K562 (cell line): ENCODE data around the gene EPHB4. TPM values are rescaled to one million over a fixed set of nuclear protein-coding genes. Genes with fewer than 3 reads are reported as not detected.

Experiments used
- HLTF ChIP-seq: fragments of 450-650 bp; IDR thresholded peaks from 2 replicates; pipeline ENCODE4 v1.6.1; 2016
- HOXB6 ChIP-seq: fragments of 250-450 bp; sonication (Bioruptor Pico); IDR thresholded peaks from 2 replicates; pipeline ENCODE4 v1.5.1; 2022; ENCODE audit warnings: mild to moderate bottlenecking, borderline replicate concordance
- ILK ChIP-seq: fragments of 450-650 bp; IDR thresholded peaks from 2 replicates; pipeline ENCODE4 v1.6.1; 2016; ENCODE audit warnings: missing genetic modification characterization, low read depth, mild to moderate bottlenecking, missing compliant biosample characterization, moderate library complexity, borderline replicate concordance
- JUN ChIP-seq, 2 experiments: sonication (generic) in 1 of 2; formaldehyde crosslinking in 1 of 2; IDR thresholded peaks; 2 replicates each; pipeline versions ENCODE4 v1.6.1 to v1.8.0; 2012 to 2022; ENCODE audit warnings: borderline replicate concordance in 2 of 2, mild to moderate bottlenecking in 2 of 2, improper control_type of control experiment in 1 of 2, low read depth in 1 of 2, low read length in 1 of 2, missing genetic modification reagents in 1 of 2
- KDM2B ChIP-seq: fragments of 250-450 bp; sonication (Bioruptor Pico); IDR thresholded peaks from 2 replicates; pipeline ENCODE4 v1.8.0; 2021; ENCODE audit warnings: mild to moderate bottlenecking, moderate library complexity
- KDM5B ChIP-seq: fragments of 200-600 bp; sonication (generic); IDR thresholded peaks from 2 replicates; pipeline ENCODE4 v1.6.1; 2012; ENCODE audit warnings: low read depth, mild to moderate bottlenecking, moderate library complexity, low read length, control low read depth, inconsistent platforms; ENCODE audit not compliant: insufficient replicate concordance
- SIRT6 ChIP-seq: IDR thresholded peaks from one replicate; pipeline ENCODE4 v1.6.1; 2012; ENCODE audit warnings: low read depth, mild to moderate bottlenecking, control low read depth, inconsistent platforms, low read length, moderate library complexity
- U2AF2 ChIP-seq: fragments of 200-400 bp; formaldehyde crosslinking; optimal IDR thresholded peaks from 2 replicates; pipeline ENCODE3; 2017; ENCODE audit warnings: low read depth, mild to moderate bottlenecking, low read length
- ZBTB8A ChIP-seq: fragments of 450-650 bp; IDR thresholded peaks from 2 replicates; pipeline ENCODE4 v1.6.1; 2018; ENCODE audit warnings: mild to moderate bottlenecking, moderate library complexity; ENCODE audit not compliant: partially characterized antibody
- ZNF551 ChIP-seq: fragments of 250-450 bp; sonication (Bioruptor Pico); IDR thresholded peaks from 2 replicates; pipeline ENCODE4 v1.5.0; 2021; ENCODE audit warnings: mild to moderate bottlenecking, moderate library complexity
- ZNF57 ChIP-seq: fragments of 450-650 bp; formaldehyde crosslinking; IDR thresholded peaks from 2 replicates; pipeline ENCODE4 v1.4.0; 2020; ENCODE audit warnings: mild to moderate bottlenecking, moderate library complexity
- polyA plus RNA-seq, 8 experiments: library from polyadenylated mRNA; depleted of rRNA in 4 of 8; stranded (reverse) in 5 of 8; unstranded in 3 of 8; fragments of >200 nt; fragmentation: Nextera tagmentation in 2 of 8; fragmentation: Illumina TruSeq in 1 of 8; extraction: Ambion mirVana in 2 of 8; extraction: Trizol in 1 of 8; gene quantifications; 2 replicates each; pipeline versions ENCODE4 v1.2.1 to v1.2.3, GENCODE V29; 2011 to 2014; ENCODE audit warnings: inconsistent platforms in 1 of 8, missing spikeins in 1 of 8
- total RNA-seq, 7 experiments: library from RNA; depleted of rRNA in 6 of 7; stranded (reverse); fragments of >200 nt in 6 of 7; fragmentation: Illumina TruSeq in 2 of 7; extraction: Trizol in 2 of 7; gene quantifications; 2 replicates each; pipeline versions ENCODE4 v1.2.1 to v1.2.3, GENCODE V29; 2011 to 2021; ENCODE audit warnings: low replicate concordance in 1 of 7
- TF ChIP-seq, protein P1 (sequence below): sonication (generic); formaldehyde crosslinking; IDR thresholded peaks from 2 replicates; pipeline ENCODE4 v1.8.1; 2022; ENCODE audit warnings: missing genetic modification reagents
- TF ChIP-seq, protein P2 (sequence below): fragments of 200-600 bp; sonication (generic); IDR thresholded peaks from one replicate; pipeline ENCODE4 v1.6.1; 2012; ENCODE audit warnings: mild to moderate bottlenecking, low read depth, low read length, inconsistent platforms

EPHB4 gene
- total and polyA plus RNA-seq, 9 of the 15 experiments (the other 6 are each of a cell fraction or from before 2014, with no cell fraction given): 1.2 to 82.1 (median 37.9) TPM

DNA sequence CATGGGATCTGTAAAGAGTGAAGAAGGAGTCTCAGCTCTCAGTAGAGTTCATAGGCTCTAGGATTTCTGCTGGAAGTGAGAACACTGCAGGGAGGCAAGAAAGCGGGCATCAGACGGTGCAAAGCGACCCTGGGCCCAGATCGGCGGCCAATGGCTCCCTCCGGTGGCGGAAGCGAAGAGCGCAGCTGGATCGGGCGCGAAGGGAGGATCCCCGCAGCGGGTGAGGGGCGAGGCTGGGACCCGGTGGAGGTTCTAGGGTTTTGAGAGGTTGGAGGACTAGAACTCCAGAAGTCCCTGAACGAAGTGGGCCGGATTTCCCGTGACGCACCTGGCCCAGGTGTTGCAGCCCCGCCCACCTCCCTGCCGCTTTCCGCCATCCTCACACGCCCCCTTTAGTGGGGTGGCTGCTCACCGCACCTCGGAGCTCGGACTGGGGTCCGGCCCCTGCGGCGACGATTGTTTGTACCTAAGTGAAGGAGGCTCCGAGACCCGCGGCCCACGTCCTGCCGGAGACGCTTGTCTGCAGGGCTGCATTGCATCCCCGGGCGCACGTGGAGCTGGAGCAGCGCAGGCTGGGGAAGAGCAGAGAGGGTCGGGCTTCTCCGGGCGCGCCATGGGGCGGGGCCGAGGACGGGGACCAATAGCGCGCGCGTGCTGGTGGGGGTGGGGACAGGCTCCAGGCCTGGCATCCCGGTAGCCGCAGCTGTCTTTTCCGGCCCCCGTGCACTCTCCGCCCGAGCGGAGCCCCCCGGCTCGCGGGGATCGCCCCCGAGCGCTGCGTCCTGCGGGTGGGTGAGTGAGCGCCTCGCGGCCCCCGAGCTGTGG, 24.9 kb upstream of the EPHB4 start, which contains the start of gene SLC12A9 (continued):
- TF ChIP-seq, protein P1, sequence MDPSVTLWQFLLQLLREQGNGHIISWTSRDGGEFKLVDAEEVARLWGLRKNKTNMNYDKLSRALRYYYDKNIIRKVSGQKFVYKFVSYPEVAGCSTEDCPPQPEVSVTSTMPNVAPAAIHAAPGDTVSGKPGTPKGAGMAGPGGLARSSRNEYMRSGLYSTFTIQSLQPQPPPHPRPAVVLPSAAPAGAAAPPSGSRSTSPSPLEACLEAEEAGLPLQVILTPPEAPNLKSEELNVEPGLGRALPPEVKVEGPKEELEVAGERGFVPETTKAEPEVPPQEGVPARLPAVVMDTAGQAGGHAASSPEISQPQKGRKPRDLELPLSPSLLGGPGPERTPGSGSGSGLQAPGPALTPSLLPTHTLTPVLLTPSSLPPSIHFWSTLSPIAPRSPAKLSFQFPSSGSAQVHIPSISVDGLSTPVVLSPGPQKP (CRISPR knock-in tag): no peak
- no peak for TF ChIP-seq SIRT6
- TF ChIP-seq U2AF2: no peak
- TF ChIP-seq KDM2B: 0 out of 2 replicates have a peak, but pooled peaks have one; percentile 33
- TF ChIP-seq ILK (tag): no peak
- no peak; the same call in 1 of the 2 replicates for TF ChIP-seq HLTF
- peak; percentile 49; the same call in 1 of the 2 replicates for TF ChIP-seq JUN (IDR thresholded peaks at IDR 0.05; ENCODE audit: borderline replicate concordance, low read depth, low read length)
- TF ChIP-seq JUN (CRISPR knock-in tag; IDR thresholded peaks at IDR 0.05; ENCODE audit: borderline replicate concordance): no peak
- TF ChIP-seq ZNF551 (CRISPR knock-in tag): no peak
- no peak for TF ChIP-seq HOXB6 (CRISPR knock-in tag)
- TF ChIP-seq, protein P2, sequence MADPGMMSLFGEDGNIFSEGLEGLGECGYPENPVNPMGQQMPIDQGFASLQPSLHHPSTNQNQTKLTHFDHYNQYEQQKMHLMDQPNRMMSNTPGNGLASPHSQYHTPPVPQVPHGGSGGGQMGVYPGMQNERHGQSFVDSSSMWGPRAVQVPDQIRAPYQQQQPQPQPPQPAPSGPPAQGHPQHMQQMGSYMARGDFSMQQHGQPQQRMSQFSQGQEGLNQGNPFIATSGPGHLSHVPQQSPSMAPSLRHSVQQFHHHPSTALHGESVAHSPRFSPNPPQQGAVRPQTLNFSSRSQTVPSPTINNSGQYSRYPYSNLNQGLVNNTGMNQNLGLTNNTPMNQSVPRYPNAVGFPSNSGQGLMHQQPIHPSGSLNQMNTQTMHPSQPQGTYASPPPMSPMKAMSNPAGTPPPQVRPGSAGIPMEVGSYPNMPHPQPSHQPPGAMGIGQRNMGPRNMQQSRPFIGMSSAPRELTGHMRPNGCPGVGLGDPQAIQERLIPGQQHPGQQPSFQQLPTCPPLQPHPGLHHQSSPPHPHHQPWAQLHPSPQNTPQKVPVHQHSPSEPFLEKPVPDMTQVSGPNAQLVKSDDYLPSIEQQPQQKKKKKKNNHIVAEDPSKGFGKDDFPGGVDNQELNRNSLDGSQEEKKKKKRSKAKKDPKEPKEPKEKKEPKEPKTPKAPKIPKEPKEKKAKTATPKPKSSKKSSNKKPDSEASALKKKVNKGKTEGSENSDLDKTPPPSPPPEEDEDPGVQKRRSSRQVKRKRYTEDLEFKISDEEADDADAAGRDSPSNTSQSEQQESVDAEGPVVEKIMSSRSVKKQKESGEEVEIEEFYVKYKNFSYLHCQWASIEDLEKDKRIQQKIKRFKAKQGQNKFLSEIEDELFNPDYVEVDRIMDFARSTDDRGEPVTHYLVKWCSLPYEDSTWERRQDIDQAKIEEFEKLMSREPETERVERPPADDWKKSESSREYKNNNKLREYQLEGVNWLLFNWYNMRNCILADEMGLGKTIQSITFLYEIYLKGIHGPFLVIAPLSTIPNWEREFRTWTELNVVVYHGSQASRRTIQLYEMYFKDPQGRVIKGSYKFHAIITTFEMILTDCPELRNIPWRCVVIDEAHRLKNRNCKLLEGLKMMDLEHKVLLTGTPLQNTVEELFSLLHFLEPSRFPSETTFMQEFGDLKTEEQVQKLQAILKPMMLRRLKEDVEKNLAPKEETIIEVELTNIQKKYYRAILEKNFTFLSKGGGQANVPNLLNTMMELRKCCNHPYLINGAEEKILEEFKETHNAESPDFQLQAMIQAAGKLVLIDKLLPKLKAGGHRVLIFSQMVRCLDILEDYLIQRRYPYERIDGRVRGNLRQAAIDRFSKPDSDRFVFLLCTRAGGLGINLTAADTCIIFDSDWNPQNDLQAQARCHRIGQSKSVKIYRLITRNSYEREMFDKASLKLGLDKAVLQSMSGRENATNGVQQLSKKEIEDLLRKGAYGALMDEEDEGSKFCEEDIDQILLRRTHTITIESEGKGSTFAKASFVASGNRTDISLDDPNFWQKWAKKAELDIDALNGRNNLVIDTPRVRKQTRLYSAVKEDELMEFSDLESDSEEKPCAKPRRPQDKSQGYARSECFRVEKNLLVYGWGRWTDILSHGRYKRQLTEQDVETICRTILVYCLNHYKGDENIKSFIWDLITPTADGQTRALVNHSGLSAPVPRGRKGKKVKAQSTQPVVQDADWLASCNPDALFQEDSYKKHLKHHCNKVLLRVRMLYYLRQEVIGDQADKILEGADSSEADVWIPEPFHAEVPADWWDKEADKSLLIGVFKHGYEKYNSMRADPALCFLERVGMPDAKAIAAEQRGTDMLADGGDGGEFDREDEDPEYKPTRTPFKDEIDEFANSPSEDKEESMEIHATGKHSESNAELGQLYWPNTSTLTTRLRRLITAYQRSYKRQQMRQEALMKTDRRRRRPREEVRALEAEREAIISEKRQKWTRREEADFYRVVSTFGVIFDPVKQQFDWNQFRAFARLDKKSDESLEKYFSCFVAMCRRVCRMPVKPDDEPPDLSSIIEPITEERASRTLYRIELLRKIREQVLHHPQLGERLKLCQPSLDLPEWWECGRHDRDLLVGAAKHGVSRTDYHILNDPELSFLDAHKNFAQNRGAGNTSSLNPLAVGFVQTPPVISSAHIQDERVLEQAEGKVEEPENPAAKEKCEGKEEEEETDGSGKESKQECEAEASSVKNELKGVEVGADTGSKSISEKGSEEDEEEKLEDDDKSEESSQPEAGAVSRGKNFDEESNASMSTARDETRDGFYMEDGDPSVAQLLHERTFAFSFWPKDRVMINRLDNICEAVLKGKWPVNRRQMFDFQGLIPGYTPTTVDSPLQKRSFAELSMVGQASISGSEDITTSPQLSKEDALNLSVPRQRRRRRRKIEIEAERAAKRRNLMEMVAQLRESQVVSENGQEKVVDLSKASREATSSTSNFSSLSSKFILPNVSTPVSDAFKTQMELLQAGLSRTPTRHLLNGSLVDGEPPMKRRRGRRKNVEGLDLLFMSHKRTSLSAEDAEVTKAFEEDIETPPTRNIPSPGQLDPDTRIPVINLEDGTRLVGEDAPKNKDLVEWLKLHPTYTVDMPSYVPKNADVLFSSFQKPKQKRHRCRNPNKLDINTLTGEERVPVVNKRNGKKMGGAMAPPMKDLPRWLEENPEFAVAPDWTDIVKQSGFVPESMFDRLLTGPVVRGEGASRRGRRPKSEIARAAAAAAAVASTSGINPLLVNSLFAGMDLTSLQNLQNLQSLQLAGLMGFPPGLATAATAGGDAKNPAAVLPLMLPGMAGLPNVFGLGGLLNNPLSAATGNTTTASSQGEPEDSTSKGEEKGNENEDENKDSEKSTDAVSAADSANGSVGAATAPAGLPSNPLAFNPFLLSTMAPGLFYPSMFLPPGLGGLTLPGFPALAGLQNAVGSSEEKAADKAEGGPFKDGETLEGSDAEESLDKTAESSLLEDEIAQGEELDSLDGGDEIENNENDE: no peak
- TF ChIP-seq ZBTB8A: no peak
- no peak for TF ChIP-seq KDM5B
- TF ChIP-seq ZNF57 (CRISPR knock-in tag): no peak
